Measurements from ENCODE around the gene NDRG3. TPM values are rescaled to one million over a fixed set of nuclear protein-coding genes. Genes with fewer than 3 reads are reported as not detected.

NDRG3 gene
- polyA plus RNA-seq, 2 of the 4 experiments (the other 2 are of a cell fraction): 30.6 to 34.4 TPM

GRCh38 chr20:36775826-36776225, 29.9 kb upstream of the NDRG3 start:
- POLR2A ChIA-PET: no interaction called here
- ATAC-seq (no peak), FAIRE-seq (no peak), DNase-seq (ENCODE audit: low read depth in 1 of 2, low spot score in 1 of 2) (no peak)
- no peak overlapping the region for H3K4me3 ChIP-seq
- H3K27ac ChIP-seq: no peak overlapping the region
- 92% methylated on average over 3 of the region's 3 CpGs for WGBS (ENCODE audit: missing lambda C conversion rate)
- no peak for TF ChIP-seq FOSL2 (IDR thresholded peaks at IDR 0.05)
- TF ChIP-seq FOSL2 (CRISPR knock-in tag; IDR thresholded peaks at IDR 0.05): no peak
- no peak for TF ChIP-seq HOXB13 (CRISPR knock-in tag; IDR thresholded peaks at IDR 0.05; ENCODE audit: low read depth)
- TF ChIP-seq USF2 (IDR thresholded peaks at IDR 0.05): no peak
- TF ChIP-seq JUN (IDR thresholded peaks at IDR 0.05): no peak
- no peak for TF ChIP-seq MYC (IDR thresholded peaks at IDR 0.05; ENCODE audit: borderline replicate concordance, low read length)
- CTCF ChIA-PET: interaction anchor here (0.8 to 2.5 kb wide), 5 partner anchors 22 to 91 kb away, joined by 3 to 29 read pairs (median 4); a partner anchor contains a TSS
- H3K4me1 ChIP-seq: peaks cover 8% of the 10 kb centered on the region
- no peaks in the 10 kb centered on the region for H3K9me3 ChIP-seq
- H3K4me2 ChIP-seq: no peak overlapping the region

- H3K27ac ChIP-seq: no peak overlapping the region
- 97% methylated on average over 2 of the region's 2 CpGs for WGBS (ENCODE audit: missing lambda C conversion rate)
- no peak for FAIRE-seq
- H3K4me3 ChIP-seq: no peak overlapping the region
- H3K9me3 ChIP-seq: no peaks in the 10 kb centered on the region
- ChIA-PET POLR2A (no interaction called here), CTCF (interaction anchor here (0.7 to 3.0 kb wide), 20 partner anchors 10 to 215 kb away, joined by 3 to 33 read pairs (median 5); a partner anchor contains a TSS)
- no peak overlapping the region for H3K4me2 ChIP-seq
- TF ChIP-seq USF2 (IDR thresholded peaks at IDR 0.05): no peak
- TF ChIP-seq ESRRA (IDR thresholded peaks at IDR 0.05; ENCODE audit: borderline replicate concordance, low read length): no peak
- TF ChIP-seq EHF (CRISPR knock-in tag; IDR thresholded peaks at IDR 0.05): no peak
- TF ChIP-seq POLR2A (IDR thresholded peaks at IDR 0.05; ENCODE audit: low read length): no peak
- TF ChIP-seq EHMT2 (IDR thresholded peaks at IDR 0.05; ENCODE audit: low read depth): no peak
- TF ChIP-seq CBX2 (IDR thresholded peaks at IDR 0.05; ENCODE audit: borderline replicate concordance, low read depth): no peak
- no peak for TF ChIP-seq MYC (IDR thresholded peaks at IDR 0.05; ENCODE audit: borderline replicate concordance, low read length)
- TF ChIP-seq SREBF2 (IDR thresholded peaks at IDR 0.05): no peak
- TF ChIP-seq POLR2AphosphoS2 (conservative IDR thresholded peaks at IDR 0.05; ENCODE audit: low read length): no peak
- no peak for TF ChIP-seq FOSL2 (IDR thresholded peaks at IDR 0.05)
- TF ChIP-seq FOSL2 (CRISPR knock-in tag; IDR thresholded peaks at IDR 0.05): no peak
- TF ChIP-seq CEBPB (IDR thresholded peaks at IDR 0.05): no peak
- no peak for TF ChIP-seq TP53 (CRISPR knock-in tag; IDR thresholded peaks at IDR 0.05)
- no peak for ATAC-seq
- no peak for DNase-seq (ENCODE audit: low read depth in 1 of 2, low spot score in 1 of 2)
- H3K4me1 ChIP-seq: peaks cover 8% of the 10 kb centered on the region
Observed at GRCh38 chr20:36775196-36775595, 29.3 kb upstream of the NDRG3 start.

GRCh38 chr20:36773597-36774390, 27.9 kb upstream of the NDRG3 start, which contains the start of gene DSN1:
DSN1 (minus strand) TSS chr20:36773763; CDS start chr20:36771458, 2,305 bp downstream.
- H3K4me2 ChIP-seq: peak within 1 kb of the TSS; percentile 98
- H3K4me3 ChIP-seq: peak within 1 kb of the TSS; percentile 63
- peak within 1 kb of the TSS; percentile 93 to 98 for H3K27ac ChIP-seq
- FAIRE-seq (no peak), ATAC-seq (peak; percentile 89 to 91), DNase-seq (ENCODE audit: low read depth in 1 of 2, low spot score in 1 of 2) (peak; percentile 96 to 98)
- no peaks in the 10 kb centered on the region for H3K9me3 ChIP-seq
- peaks cover 8% of the 10 kb centered on the region for H3K4me1 ChIP-seq
- WGBS (ENCODE audit: missing lambda C conversion rate): 4% methylated on average over 35 of the region's 61 CpGs
- ChIA-PET CTCF (interaction anchor here (0.8 to 3.0 kb wide), 46 partner anchors 8 to 334 kb away, joined by 3 to 33 read pairs (median 4); partner anchors contain the start of gene RAB5IF), POLR2A (interaction anchor here (0.5 to 1.3 kb wide), 5 partner anchors 14 to 90 kb away, joined by 3 to 5 read pairs (median 4); a partner anchor contains a TSS)
- no peak for TF ChIP-seq FOSB (CRISPR knock-in tag; IDR thresholded peaks at IDR 0.05)
- peak; percentile 70 to 72; a peak in 4 of 5 replicates for TF ChIP-seq JUN (IDR thresholded peaks at IDR 0.05)
- TF ChIP-seq EP300 (IDR thresholded peaks at IDR 0.05): no peak
- TF ChIP-seq ELK1 (IDR thresholded peaks at IDR 0.05; ENCODE audit: low read depth, low read length): no peak
- TF ChIP-seq BCL3 (IDR thresholded peaks at IDR 0.05): peak; percentile 49; the same call in 1 of the 3 replicates
- TF ChIP-seq KDM5A (IDR thresholded peaks at IDR 0.05): no peak
- TF ChIP-seq E2F6 (IDR thresholded peaks at IDR 0.05; ENCODE audit: borderline replicate concordance, low read depth): peak; percentile 93
- no peak for TF ChIP-seq HEYL (CRISPR knock-in tag; IDR thresholded peaks at IDR 0.05)
- TF ChIP-seq FOXS1 (CRISPR knock-in tag; IDR thresholded peaks at IDR 0.05): no peak
- no peak; the same call in 2 of the 3 replicates for TF ChIP-seq SMC3 (IDR thresholded peaks at IDR 0.05)
- TF ChIP-seq HOXB13 (CRISPR knock-in tag; IDR thresholded peaks at IDR 0.05; ENCODE audit: low read depth): no peak
- no peak for TF ChIP-seq CHD4 (IDR thresholded peaks at IDR 0.05; ENCODE audit: borderline replicate concordance)
- TF ChIP-seq RAD21 (conservative IDR thresholded peaks at IDR 0.05 in 1 of 2, IDR thresholded peaks at IDR 0.05 in 1 of 2): peak; percentile 43 to 49; a peak in 3 of 5 replicates
- no peak for TF ChIP-seq CEBPB (IDR thresholded peaks at IDR 0.05)
- peak; percentile 59; the same call in 1 of the 2 replicates for TF ChIP-seq MYC (IDR thresholded peaks at IDR 0.05; ENCODE audit: borderline replicate concordance, low read length)
- peak; percentile 61 for TF ChIP-seq POLR2A (IDR thresholded peaks at IDR 0.05; ENCODE audit: low read length)
- no peak for TF ChIP-seq MAZ (IDR thresholded peaks at IDR 0.05; ENCODE audit: borderline replicate concordance, low read depth, low read length)
- TF ChIP-seq TP53 (CRISPR knock-in tag; IDR thresholded peaks at IDR 0.05): no peak

Data from A549 (cell line).